GM18870 (cell line): ENCODE measurements around the gene MAD1L1.
"Not testable (repeated sequence)": the region's sequence is repeated elsewhere in the genome, so short reads cannot be mapped to it uniquely, and the experiment has no call there.

ENCODE experiments used
- ATAC-seq: cut with Tn5 transposase; IDR thresholded peaks from one replicate; pipeline ENCODE4 v1.9.1; 2021; ENCODE audit warnings: moderate library complexity; ENCODE audit not compliant: unreplicated experiment

Gene MAD1L1

GRCh38 chr7:1874590-1875391 is 358.0 kb downstream of the MAD1L1 start:
- not testable (repeated sequence) for ATAC-seq

GRCh38 chr7:1873857-1874589 is 358.7 kb downstream of the MAD1L1 start:
- no peak for ATAC-seq

- no peak for ATAC-seq
Observed at GRCh38 chr7:1873421-1873820, 359.3 kb downstream of the MAD1L1 start.

- no peak for ATAC-seq
Observed at GRCh38 chr7:1873070-1873405, 359.7 kb downstream of the MAD1L1 start.

- no peak for ATAC-seq
Observed at GRCh38 chr7:1872191-1873069, 360.3 kb downstream of the MAD1L1 start.

GRCh38 chr7:1869452-1870130 is 363.2 kb downstream of the MAD1L1 start:
- no peak for ATAC-seq

GRCh38 chr7:1868516-1869165 is 364.1 kb downstream of the MAD1L1 start:
- ATAC-seq: no peak

- no peak for ATAC-seq
Observed at GRCh38 chr7:1867370-1868260, 365.1 kb downstream of the MAD1L1 start.

GRCh38 chr7:1866601-1867000 is 366.1 kb downstream of the MAD1L1 start:
- no peak for ATAC-seq

GRCh38 chr7:1865571-1866255 is 367.0 kb downstream of the MAD1L1 start:
- no peak for ATAC-seq

GRCh38 chr7:1865000-1865555 is 367.7 kb downstream of the MAD1L1 start:
- no peak for ATAC-seq

- ATAC-seq: no peak
Observed at GRCh38 chr7:1864161-1864940, 368.4 kb downstream of the MAD1L1 start.

GRCh38 chr7:1863091-1863900 is 369.4 kb downstream of the MAD1L1 start:
- ATAC-seq: no peak

GRCh38 chr7:1862560-1862959 is 370.2 kb downstream of the MAD1L1 start:
- ATAC-seq: no peak

GRCh38 chr7:1861799-1862458 is 370.8 kb downstream of the MAD1L1 start:
- no peak for ATAC-seq
